ENCODE measurements around the gene FGF18.
"Not testable (repeated sequence)": the region's sequence is repeated elsewhere in the genome, so short reads cannot be mapped to it uniquely, and the experiment has no call there.

FGF18 gene

DNA sequence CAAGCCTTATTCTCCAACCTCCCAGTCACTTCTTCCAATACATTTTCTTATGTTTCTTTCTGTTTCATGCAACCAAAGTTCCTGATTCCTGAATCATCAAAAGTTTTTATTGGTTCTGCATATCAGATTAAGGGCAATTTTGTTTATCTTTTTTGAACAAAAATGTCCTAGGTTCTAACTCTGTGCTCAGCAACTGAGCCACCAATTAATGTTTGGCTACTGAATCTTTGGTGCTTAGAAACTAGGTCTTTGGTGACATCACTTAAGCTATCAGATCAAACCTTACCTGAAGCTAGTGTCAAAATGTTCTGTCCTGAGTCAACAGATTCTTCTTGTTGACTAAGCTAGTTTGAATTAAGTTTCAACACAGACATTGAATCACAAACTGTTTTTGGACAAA is 56.1 kb downstream of the FGF18 start:
- FAIRE-seq: no peak

DNA sequence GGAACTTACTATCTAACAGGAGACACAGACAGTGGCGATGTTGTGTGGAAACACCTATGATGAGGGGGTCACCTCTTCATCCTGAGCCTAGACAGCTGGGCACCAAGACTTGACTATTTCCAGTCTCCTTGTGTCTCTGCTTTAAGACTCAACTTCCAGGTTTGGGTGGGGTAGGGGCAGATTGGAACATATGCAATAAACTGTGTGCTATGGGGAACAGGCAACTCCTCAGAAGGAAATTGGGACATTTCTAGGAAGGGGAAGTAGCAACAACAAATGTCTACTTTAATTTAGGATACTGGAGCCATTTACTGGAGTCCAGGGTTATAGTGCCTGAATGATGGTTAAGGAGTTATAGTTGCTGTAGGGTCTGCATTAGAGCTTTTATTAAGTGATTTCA is 57.3 kb downstream of the FGF18 start:
- FAIRE-seq: no peak

DNA sequence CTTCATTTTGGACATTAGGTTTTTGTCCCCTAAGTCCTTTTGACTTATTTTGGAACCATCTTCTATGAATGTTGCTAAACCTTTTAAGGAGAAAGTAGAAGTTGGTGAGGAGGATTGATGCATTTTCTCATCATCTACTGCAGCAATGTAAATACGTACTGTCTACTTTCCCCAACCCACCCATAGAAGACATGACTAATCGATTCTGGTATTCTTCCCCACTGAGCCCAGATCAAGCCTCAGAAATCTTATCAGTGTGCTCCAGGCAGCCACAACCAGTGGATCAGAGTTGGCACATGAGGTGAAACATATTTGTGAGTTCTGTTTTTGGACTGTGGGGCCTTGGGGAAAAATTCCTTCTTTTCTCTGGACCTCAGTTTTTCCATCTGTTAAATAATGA is 57.7 kb downstream of the FGF18 start:
- no peak for FAIRE-seq

DNA sequence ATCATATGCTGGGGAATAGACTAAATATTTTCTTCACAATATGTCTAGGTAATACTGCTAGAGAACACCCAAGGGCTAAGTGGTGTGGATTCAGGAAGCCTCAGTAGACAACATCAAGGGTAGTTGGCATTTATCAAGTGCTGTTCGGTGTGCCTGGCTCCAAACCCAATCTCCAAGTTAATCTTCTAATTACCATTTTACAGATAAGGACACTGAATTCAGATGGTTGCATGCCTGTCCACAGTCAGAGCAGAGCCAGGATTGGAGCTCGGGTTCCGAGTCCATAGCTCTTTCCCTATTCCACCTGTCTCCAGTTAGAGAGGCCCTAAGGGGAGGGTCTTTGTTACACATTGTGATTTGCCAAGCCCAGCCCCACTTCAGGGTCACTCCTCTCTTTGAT is 58.2 kb downstream of the FGF18 start:
- FAIRE-seq: no peak

DNA sequence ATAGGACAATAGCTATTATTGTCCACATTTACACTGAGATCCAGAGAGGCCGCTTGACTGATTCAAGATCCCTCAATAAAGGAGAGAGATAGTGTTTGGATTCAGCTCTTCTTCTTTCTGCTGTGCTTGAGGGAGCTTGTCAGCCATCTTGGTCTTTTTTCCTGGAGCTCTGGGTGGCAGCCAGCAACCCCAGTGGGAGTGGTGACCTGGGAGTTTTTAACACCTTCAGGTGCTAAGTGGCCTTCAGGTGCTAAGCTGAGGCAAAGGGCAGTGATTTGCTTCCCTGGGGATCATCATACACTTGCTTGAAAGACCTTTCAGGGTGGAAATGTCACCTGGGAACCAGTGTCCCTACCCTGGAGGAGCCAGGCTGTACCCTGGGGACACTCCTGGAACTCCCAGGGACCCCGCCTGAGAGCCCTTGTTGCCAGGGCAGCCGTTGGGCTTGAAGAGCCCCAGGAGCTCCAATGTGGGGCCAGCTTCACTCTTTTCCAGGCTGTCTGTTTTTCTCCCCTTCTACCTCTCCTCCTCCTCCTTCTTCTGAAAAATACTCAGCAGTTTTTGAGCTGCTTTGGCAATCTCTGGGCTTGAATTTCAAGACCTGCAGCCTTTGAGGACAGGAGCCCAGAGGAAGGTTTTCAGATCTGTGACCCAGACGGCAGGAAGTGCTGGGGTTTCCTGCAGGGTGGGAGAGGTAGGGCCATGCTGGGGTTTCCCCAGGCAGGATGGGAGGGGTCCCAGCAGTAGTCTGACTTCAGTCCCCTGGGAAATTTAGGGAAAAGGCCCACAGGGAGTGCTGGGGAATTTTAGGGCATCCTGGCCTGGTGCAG is 59.7 kb downstream of the FGF18 start:
- FAIRE-seq: no peak

DNA sequence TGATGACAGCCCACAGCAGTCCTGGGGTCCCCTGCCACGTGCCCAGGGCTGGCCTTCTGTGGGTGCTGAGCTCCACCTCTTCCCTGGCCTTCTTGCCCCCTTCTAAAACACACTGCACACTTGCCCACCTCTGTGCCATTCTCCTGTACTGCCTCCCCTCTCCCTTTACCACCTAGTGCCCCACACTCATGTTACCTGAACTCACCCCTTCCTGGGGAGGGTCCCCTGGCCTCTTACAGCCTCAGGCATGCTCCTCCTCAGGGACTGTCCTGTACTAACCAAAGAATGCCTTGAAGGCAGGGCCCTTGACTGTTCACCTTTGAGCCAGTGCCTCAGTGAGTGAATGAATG is 60.3 kb downstream of the FGF18 start:
- no peak for FAIRE-seq

DNA sequence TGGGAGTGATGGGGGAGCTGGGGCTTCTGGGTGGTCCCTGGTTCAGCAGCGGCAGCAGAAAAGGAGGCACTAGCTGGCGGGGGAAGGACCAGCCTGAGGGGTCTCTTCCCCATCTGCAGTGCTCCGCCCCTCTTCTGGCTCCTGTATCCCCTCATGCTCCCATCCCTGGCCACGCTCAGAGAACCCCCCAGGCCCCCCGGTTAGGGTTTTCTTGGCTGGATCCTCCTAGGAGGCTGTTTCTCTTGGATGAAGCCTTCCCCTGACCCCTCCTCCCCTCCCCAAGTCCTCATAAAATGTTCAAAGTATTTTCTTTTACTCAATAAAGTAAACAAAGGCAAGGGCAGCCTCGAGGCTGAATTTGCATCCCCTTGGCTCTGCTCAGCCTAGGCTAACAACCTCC is 60.8 kb downstream of the FGF18 start:
- FAIRE-seq: no peak

DNA sequence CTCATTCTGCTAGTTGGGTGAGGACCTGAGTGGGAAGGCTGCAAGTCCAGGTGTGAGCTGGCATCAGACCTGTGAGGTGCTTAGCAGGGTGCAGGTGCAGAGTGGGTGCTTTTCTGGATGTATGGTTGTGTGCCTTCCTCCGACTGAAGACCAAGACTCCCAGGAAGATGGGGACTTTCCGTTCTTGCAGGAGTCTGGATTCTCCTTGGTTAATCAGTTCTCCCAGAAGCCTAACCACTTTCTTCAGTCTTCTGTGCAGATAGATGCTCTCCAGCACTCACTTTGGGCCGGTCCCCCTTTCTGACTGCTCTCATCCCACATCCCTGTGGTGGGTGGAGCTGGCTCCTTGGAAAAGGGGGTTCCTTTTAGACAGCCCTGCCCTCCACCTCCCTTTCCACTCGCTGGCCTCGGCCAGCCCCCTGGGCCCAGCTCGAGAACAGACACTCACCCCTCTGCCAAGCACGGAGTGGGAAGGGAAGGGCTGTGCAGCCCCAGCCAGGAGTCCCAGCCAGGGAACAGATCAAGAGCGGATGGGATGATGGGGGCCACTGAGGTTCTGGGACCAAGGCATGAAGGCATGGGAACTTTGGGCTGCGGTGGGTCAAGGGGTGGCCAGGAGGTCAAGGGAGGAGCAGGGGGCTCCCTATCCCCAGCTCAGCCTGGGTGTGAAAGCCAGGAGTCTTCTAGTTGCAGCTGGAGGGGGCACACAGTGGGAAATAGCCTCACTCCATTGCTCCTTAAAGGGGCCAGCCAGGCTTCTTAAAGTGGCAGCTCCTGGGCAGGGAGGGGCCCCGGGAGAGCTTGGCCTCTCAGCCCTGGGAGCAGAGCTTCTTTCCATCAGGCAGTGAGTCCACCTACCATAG is 62.4 kb downstream of the FGF18 start:
- FAIRE-seq: no peak

DNA sequence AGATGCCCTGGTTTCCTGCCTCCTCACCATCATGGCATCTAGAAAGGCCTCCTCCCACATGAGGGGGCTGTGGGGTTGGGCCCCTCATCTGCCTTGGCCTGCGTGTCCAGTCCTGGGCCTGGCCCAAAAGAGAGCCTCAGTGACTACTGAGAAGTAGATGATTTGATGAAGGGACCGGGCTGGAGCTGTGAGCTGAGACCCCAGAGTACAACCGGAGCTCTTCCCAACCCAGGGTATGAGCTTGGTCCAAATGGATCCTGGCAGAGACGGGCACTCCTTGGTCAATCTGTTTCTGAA is 62.9 kb downstream of the FGF18 start:
- no peak for FAIRE-seq

DNA sequence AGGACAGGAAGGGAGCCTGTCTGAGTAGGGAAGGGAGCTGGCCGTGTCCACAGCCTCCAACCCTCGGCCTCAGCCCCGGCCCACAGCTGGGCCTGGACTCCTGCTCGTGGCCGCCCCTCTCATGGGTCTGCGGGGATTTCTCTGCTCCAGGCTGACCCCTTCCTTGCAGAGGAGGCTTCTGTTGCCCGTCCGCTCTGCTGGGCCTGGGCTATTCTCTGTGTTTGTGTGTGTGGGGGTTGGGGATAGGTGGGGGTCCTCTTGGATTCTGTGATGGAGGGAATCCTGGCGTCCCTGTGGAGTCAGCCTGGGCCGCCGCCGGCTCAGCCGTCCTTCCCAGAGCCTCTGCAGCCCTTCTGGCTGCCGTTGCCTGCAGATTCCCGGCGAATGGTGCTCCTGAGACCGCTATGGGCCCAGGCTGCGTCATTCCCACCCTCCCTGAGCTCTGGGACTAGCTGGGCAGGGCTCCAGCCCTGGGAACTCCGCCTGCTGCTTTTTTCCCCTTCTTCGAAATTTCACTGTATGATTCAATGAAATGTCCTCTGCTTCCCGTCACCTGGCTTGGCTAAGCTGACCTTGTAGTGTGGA is 64.2 kb downstream of the FGF18 start:
- FAIRE-seq: no peak

DNA sequence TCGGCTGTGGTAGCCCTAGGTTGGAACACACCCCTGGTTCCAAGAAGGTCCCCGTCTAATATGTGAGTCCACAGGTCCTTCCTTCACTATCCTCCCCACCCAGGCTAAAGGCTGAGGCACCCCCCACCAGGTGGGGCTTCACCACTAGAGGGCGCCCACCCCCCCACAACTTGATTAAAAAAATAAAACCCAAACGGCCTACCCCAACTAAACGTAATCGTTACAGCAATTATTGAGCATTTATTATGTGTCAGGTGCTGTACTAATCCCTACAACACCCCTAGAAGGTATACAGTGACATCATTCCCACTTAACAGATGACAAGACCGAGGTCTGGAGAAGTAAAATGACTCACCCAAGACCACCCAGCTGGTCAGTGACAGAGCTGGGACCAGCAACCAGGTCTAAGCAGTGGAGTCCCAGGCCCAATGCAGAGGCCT is 65.0 kb downstream of the FGF18 start:
- no peak for FAIRE-seq

DNA sequence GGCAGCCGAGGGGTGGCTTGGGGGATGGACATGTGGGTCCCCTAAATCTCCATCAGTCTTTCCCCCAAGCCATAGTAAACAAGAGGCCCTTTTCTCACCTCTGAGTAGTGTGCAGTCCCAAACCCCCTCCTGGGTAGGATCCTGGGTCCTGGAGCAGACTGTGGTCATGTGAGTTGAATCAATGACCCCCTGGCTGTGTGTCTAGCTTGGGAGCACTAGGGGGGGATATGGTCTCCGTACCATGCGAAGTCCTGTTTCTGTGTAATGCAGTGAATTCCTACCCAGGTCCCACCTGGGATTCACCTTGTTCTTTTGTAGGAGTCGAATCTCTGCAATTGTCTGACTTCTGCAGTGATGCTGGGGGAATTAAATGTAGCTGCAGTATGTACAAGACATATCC is 66.2 kb downstream of the FGF18 start:
- FAIRE-seq: no peak

DNA sequence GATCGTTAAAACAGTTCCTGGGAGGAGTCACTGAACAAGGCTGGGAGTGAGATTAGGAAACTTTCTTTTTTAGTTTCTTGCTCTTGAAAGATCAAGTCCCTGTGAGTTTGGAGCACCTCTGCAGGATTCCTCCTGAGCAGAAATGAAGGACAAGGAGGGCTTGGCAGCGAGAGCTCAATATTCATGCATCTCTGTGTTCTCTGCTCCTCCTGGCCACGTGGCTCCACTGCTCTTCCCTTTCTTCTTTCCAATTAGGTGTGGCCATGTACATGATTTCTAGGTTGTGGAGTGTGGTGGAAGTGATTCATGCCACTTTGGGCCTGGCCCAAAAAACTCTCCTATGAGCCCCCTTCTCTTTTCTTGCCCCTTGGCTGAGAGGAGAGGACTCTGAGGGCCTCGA is 67.2 kb downstream of the FGF18 start:
- no peak for FAIRE-seq

DNA sequence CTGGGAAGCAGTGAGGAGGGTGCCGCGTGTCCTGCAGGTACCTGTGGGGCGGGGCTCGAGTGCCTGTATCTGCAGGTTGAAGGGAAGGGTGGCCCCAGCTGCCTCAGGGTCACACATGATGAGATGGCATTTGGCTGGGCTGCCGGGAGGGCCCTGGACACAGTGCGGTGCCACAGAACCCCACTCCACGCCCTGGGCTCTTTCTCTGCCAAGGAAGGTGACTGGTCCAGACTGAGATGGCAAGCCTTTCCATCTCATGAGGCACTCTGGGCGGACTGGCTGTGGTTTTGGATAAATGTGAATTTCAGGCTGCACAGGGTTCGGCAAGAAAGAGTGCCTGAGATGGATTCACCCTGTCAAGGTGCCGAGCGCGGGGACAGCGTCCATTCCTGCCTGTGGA is 69.4 kb downstream of the FGF18 start:
- no peak for FAIRE-seq

DNA sequence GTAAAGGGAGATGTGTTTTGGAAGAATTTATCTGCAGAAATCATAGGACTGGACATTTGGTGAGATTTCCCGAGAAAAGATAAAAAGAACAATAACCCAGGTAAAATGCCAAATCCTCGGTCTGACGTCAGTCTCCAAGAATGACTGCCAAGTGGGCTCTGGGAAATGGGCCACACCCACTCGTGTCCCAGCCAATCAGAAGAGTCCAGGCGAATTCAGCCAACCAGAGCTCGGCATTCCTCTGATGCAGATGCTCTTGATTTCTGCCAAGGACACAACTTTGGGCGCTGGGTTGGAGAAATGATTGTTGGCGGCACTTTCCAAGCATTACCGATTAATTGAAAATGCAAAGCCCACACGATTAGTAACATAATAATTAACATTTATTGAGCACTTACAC is 73.3 kb downstream of the FGF18 start:
- no peak for FAIRE-seq

DNA sequence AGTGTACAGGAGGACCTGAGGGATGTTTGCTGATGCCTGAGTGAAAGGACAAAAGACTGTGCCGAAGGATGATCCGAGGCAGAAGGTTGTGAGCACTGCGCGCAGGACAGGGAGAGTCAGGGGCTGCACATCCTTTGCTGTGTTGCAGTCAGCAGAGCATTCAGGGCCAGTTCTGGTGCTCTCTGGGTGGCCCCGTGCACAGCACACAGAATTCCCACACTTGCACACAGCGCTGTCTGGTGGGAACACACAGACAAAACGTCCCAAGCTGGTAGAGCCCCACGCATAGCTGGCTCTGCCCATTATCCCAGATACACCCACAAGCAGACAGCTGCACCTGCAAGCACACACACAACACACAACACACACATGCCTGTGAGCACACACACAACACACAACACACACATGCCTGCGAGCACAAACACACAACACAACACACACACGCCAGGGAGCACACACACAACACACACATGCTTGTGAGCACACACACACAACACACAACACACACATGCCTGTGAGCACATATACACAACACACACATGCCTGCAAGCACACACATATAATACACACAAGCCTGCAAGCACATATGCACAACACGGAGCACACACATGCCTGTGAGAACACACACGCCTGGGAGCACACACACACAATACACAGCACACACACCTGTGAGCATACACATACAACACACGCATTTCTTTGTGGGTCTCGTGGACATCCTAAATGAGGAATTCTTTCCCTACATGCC is 74.4 kb downstream of the FGF18 start:
- no peak for FAIRE-seq

DNA sequence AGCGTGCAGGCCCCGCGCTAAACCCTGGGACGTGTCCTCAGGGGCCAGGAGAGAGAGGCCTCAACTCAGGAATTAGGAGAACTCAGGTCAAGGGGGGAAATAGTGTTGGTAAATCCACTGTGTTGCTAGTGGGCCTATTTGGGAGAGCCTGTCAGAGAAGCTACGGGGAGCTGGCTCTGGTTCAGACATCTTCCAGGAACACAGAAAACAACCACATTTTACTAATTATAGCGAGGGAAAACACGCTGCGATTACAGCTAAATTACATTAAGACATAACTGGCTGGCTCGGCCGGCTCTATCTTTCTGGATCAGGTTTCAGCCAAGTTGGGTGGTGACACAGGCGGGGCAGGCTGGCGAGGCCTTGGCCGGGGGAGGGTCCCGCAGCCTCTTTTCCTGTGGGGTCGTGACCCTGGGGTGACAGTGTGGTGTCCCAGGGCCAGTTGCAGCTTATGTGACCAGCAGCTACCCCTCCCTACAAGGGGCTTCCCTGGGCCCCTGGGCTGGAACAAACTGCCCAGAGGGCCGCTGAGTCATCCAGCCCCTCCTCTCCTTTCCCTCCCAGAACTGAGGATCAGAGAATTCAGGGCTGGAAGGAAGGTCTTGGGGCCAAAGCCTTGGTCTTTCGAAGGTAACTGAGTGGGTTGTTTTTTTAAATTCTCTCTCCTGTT is 75.1 kb downstream of the FGF18 start:
- no peak for FAIRE-seq

DNA sequence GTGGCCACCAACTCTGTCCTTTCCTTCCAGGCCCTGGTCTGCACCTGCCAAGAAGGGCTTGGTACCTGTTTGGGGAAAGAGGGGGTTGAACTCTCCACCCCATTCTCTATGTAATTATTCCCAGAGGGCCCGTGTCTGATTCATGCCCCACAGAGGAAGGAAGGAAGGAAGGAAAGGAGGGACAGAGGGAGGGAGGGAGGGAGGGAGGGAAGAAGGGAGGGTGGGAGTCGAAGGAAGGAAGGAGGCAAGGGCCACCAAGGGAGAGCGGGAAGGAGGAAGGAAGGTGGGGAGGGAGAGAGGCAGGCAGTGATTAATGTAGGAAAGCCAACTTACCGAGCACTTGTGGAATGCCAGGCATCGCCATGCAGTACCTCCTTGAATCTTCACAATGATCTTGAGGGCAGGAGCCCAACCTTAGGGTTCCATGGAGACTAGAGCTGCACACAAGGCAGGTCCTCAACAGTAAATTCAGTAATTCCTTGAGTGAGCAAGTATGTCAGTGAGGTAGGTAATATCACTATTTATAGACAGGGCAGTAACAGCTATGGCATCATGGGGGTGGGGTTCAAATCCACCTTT is 75.8 kb downstream of the FGF18 start:
- FAIRE-seq: no peak

DNA sequence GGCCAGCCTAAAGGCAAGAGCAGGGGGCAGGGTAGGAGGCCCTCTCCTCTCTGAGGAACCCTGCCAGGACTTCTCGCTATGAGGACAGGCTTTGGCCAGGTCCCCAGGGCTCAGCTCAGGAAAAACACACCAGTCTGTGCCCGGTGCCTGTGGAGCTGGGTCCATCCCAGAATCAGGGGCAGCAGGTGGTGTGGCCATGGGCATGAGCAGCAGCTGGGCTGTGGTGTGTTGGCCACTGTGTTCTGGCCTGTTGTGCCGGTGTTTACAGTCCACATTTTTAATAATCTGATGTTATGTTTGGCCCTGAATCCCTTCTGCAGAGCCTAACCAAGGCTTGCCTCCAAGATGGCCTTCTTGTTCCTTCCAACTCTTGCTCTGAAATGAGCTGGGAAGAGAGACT is 77.0 kb downstream of the FGF18 start:
- FAIRE-seq: no peak

DNA sequence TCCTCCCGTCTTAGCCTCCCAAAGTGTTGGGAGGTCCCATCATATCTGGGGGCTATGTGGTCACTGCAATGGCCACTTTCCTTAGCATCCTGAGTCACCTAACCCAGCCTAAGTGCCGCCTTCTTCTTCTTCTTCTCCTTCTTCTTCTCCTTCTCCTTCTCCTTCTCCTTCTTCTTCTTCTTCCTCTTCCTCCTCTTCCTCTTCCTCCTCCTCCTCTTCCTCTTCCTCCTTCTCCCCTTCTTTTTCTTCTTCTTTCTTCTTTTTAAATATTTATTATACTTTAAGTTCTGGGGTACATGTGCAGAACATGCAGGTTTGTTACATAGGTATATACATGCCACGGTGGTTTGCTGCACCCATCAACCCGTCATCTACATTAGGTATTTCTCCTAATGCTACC is 78.0 kb downstream of the FGF18 start:
- not testable (repeated sequence) for FAIRE-seq

DNA sequence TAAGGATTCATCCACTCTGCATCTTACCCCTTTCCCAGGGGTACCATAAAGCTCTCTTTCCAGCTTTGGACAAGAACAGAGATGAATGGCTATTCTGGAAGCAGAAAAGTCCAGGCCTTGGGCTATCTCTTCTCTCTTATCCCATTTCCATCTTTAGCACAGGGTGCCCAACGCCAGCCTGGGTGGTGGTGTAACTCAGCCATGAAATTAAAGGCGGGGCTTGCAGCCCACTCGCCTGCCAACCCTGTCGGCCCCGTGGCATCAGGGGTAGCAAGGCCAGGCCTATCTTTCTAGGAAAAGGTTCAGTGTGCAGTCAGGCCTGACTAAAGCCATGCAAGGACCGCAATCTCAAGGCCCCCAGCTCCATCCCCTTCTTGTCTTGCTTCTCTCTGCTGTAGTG is 78.7 kb downstream of the FGF18 start:
- FAIRE-seq: no peak

DNA sequence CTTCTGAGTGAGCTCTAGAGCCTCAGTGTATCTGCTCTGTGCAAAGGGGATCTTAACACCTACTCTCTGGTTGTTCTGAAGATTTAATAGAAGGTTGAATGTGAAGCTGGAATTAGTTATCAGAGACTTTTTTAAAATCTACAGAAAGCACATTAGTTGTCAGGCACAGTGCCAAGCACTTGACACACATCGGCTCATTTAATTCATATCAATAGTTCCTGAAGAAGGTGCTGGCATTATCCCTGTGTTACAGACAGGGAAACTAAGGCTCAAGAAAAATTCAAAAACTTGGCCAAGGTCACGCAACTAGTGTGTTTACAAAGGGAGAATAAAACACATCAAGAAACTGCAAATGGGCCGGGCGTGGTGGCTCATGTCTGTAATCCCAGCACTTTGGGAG is 80.2 kb downstream of the FGF18 start:
- no peak for FAIRE-seq
